GM23338 (cell line): ENCODE data around the gene MEGF9. TPM values are rescaled to one million over a fixed set of nuclear protein-coding genes. Genes with fewer than 3 reads are reported as not detected.

Source experiments
- ATAC-seq: fragments of 200-7000 bp; cut with Tn5 transposase; 3 replicates; pipeline ENCODE4 v1.9.1; 2020
- DNase-seq: peaks from one replicate; pipeline ENCODE4 v3.0.0-alpha.2; 2015; ENCODE audit warnings: low spot score
- H2AFZ ChIP-seq: fragments of 200-600 bp; sonication (generic); 2 replicates; pipeline ENCODE4 v1.8.0; 2016; ENCODE audit warnings: antibody characterized with exemption, mild to moderate bottlenecking, moderate library complexity
- H3F3A ChIP-seq: fragments of 200-600 bp; sonication (generic); replicated peaks from 2 replicates; pipeline ENCODE4 v1.8.0; 2017; ENCODE audit warnings: antibody characterized with exemption, mixed run types, low read depth
- H3K27ac ChIP-seq: fragments of 200-600 bp; sonication (generic); 2 replicates; pipeline ENCODE4 v1.6.1; 2016; ENCODE audit warnings: low read depth
- H3K27me3 ChIP-seq: fragments of 200-600 bp; sonication (generic); 2 replicates; pipeline ENCODE4 v1.8.0; 2016; ENCODE audit warnings: mild to moderate bottlenecking, mixed run types, moderate library complexity; ENCODE audit not compliant: insufficient read depth
- H3K36me3 ChIP-seq: fragments of 200-600 bp; sonication (generic); 2 replicates; pipeline ENCODE4 v1.8.0; 2016; ENCODE audit warnings: mild to moderate bottlenecking; ENCODE audit not compliant: insufficient read depth
- H3K4me1 ChIP-seq: fragments of 200-600 bp; sonication (generic); 2 replicates; pipeline ENCODE4 v1.8.0; 2016; ENCODE audit warnings: mild to moderate bottlenecking, moderate library complexity; ENCODE audit not compliant: insufficient read depth
- H3K4me2 ChIP-seq: fragments of 200-600 bp; sonication (generic); 2 replicates; pipeline ENCODE4 v1.7.1; 2017; ENCODE audit warnings: mixed run types
- H3K4me3 ChIP-seq: fragments of 200-600 bp; sonication (generic); 2 replicates; pipeline ENCODE4 v1.6.1; 2016; ENCODE audit warnings: mixed run types
- H3K79me2 ChIP-seq: fragments of 200-600 bp; sonication (generic); replicated peaks from 2 replicates; pipeline ENCODE4 v1.8.0; 2017; ENCODE audit warnings: mild to moderate bottlenecking; ENCODE audit not compliant: insufficient read depth
- H3K9me2 ChIP-seq: fragments of 200-600 bp; sonication (generic); 2 replicates; pipeline ENCODE4 v1.8.0; 2017; ENCODE audit not compliant: insufficient read depth
- H4K20me1 ChIP-seq: fragments of 200-600 bp; sonication (generic); replicated peaks from 2 replicates; pipeline ENCODE4 v1.8.0; 2017; ENCODE audit warnings: mild to moderate bottlenecking; ENCODE audit not compliant: insufficient read depth
- H3K27ac Mint-ChIP-seq: 2 replicates; pipeline ENCODE4 v1.8.0; 2020; ENCODE audit warnings: inconsistent platforms, mild to moderate bottlenecking, moderate library complexity, mixed read lengths
- H3K27me3 Mint-ChIP-seq: 3 replicates; pipeline ENCODE4 v1.8.0; 2022; ENCODE audit warnings: low read depth, mild to moderate bottlenecking, moderate library complexity, mixed read lengths, inconsistent platforms; ENCODE audit not compliant: insufficient read depth, poor library complexity
- H3K36me3 Mint-ChIP-seq: 3 replicates; pipeline ENCODE4 v1.8.0; 2021; ENCODE audit warnings: low read depth, mild to moderate bottlenecking, inconsistent platforms, moderate library complexity, mixed read lengths
- H3K4me1 Mint-ChIP-seq: 3 replicates; pipeline ENCODE4 v1.8.0; 2020; ENCODE audit warnings: mild to moderate bottlenecking, inconsistent platforms, mixed read lengths
- H3K4me3 Mint-ChIP-seq: 3 replicates; pipeline ENCODE4 v1.8.0; 2021; ENCODE audit warnings: moderate library complexity, mild to moderate bottlenecking, inconsistent platforms, mixed read lengths
- H3K9me3 Mint-ChIP-seq: 3 replicates; pipeline ENCODE4 v1.8.0; 2020; ENCODE audit warnings: moderate library complexity, mild to moderate bottlenecking, inconsistent platforms, mixed read lengths
- CREB1 ChIP-seq: fragments of 250-450 bp; sonication (Bioruptor Pico); IDR thresholded peaks from 2 replicates; pipeline ENCODE4 v1.5.0; 2020; ENCODE audit warnings: low read depth, mild to moderate bottlenecking, moderate library complexity
- EZH2 ChIP-seq: fragments of 200-600 bp; sonication (generic); IDR thresholded peaks from one replicate; pipeline ENCODE4 v1.8.0; 2017; ENCODE audit warnings: antibody characterized with exemption, mild to moderate bottlenecking, low read depth; ENCODE audit not compliant: unreplicated experiment
- EZH2phosphoT487 ChIP-seq: fragments of 200-600 bp; sonication (generic); IDR thresholded peaks from one replicate; pipeline ENCODE4 v1.8.1; 2018; ENCODE audit warnings: antibody characterized with exemption; ENCODE audit not compliant: unreplicated experiment
- JUNB ChIP-seq: IDR thresholded peaks from one replicate; pipeline ENCODE4 v1.6.1; 2016; ENCODE audit warnings: antibody characterized with exemption; ENCODE audit not compliant: unreplicated experiment
- NANOG ChIP-seq: IDR thresholded peaks from 2 replicates; pipeline ENCODE4 v1.6.1; 2016; ENCODE audit warnings: antibody characterized with exemption, borderline replicate concordance
- POLR2AphosphoS5 ChIP-seq: IDR thresholded peaks from 2 replicates; pipeline ENCODE4 v1.6.1; 2016; ENCODE audit warnings: antibody characterized with exemption, low read depth
- STAT1 ChIP-seq: IDR thresholded peaks from one replicate; pipeline ENCODE4 v1.6.1; 2016; ENCODE audit warnings: antibody characterized with exemption; ENCODE audit not compliant: unreplicated experiment
- ZNF114 ChIP-seq: fragments of 250-450 bp; sonication (Bioruptor Pico); IDR thresholded peaks from 2 replicates; pipeline ENCODE4 v1.5.0; 2020; ENCODE audit warnings: mild to moderate bottlenecking, moderate library complexity
- ZNF331 ChIP-seq: fragments of 250-450 bp; sonication (Bioruptor Pico); IDR thresholded peaks from 2 replicates; pipeline ENCODE4 v1.5.0; 2020; ENCODE audit warnings: low read depth, mild to moderate bottlenecking, moderate library complexity
- polyA plus RNA-seq: library from polyadenylated mRNA; unstranded; fragments of >200 nt; fragmentation: Nextera tagmentation; extraction: Ambion mirVana; gene quantifications from 2 replicates; pipeline ENCODE4 v1.2.1, GENCODE V29; 2016
- total RNA-seq: library from RNA; depleted of rRNA; stranded (reverse); fragments of >200 nt; shearing (Covaris generic); gene quantifications from 2 replicates; pipeline ENCODE4 v1.2.3, GENCODE V29; 2014
- TF ChIP-seq, protein P1 (sequence below): fragments of 250-450 bp; sonication (Bioruptor Pico); IDR thresholded peaks from 2 replicates; pipeline ENCODE4 v1.5.0; 2020; ENCODE audit warnings: mild to moderate bottlenecking, moderate library complexity
- TF ChIP-seq, protein P2 (sequence below): IDR thresholded peaks from 2 replicates; pipeline ENCODE4 v1.6.1; 2016; ENCODE audit warnings: antibody characterized with exemption
- TF ChIP-seq, protein P3 (sequence below), 2 experiments: fragments of 200-600 bp in 1 of 2; sonication (generic) in 1 of 2; conservative IDR thresholded peaks; 2 replicates each; pipeline versions ENCODE4 v1.5.1 to v1.6.1; 2016 to 2017; ENCODE audit warnings: antibody characterized with exemption in 2 of 2, low read depth in 2 of 2, mild to moderate bottlenecking in 2 of 2, moderate library complexity in 1 of 2
- TF ChIP-seq, protein P4 (sequence below): IDR thresholded peaks from one replicate; pipeline ENCODE4 v1.6.1; 2018; ENCODE audit warnings: antibody characterized with exemption; ENCODE audit not compliant: unreplicated experiment

MEGF9 gene
- total and polyA plus RNA-seq, 2 experiments from 2014 or later, result 0.87 to 1.6 TPM

DNA sequence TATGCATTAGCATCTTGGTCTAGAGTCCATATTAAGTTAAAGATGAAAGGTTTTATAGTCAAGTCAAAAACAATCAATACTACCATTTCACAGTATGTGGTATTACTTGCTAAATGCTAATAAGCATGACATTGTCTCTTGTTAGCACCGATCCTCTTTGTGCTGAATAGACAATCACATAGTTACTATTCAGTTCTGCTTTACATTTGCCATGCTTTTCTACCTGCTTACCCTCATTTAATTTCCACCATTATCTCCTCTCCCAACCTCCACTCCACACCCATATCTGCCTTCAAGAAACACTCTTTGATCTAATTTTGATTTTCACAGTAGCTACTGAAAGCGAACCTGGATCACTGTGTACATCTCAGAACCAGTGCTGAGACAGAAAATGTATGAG lies 16.8 kb downstream of the MEGF9 start:
- no peak for DNase-seq
- Histone ChIP-seq H3K9me2 (no peaks in the 10 kb centered on the region), H4K20me1 (peaks cover 30% of the 10 kb centered on the region), H3K79me2 (no peaks in the 10 kb centered on the region), H3K36me3 (no peaks in the 10 kb centered on the region), H3F3A (no peaks in the 10 kb centered on the region), H3K4me3 (no peak overlapping the region), H3K4me1 (no peaks in the 10 kb centered on the region), H3K4me2 (no peak overlapping the region), H2AFZ (no peak overlapping the region), H3K27ac (no peak overlapping the region), H3K27me3 (peaks cover 79% of the 10 kb centered on the region)
- Mint-ChIP-seq H3K4me1 (peaks cover 7% of the 10 kb centered on the region; the same call in 2 of the 3 replicates), H3K9me3 (no peaks in the 10 kb centered on the region), H3K36me3 (no peaks in the 10 kb centered on the region), H3K27ac (no peak overlapping the region), H3K4me3 (no peak overlapping the region), H3K27me3 (peaks cover 12% of the 10 kb centered on the region)
- ATAC-seq, result no peak
- TF ChIP-seq ZNF331 (CRISPR knock-in tag) (no peak), NANOG (no peak), STAT1 (no peak), ZNF114 (no peak), CREB1 (CRISPR knock-in tag) (no peak), EZH2phosphoT487 (no peak), EZH2 (no peak), JUNB (no peak), POLR2AphosphoS5 (no peak)
- TF ChIP-seq, protein P1, sequence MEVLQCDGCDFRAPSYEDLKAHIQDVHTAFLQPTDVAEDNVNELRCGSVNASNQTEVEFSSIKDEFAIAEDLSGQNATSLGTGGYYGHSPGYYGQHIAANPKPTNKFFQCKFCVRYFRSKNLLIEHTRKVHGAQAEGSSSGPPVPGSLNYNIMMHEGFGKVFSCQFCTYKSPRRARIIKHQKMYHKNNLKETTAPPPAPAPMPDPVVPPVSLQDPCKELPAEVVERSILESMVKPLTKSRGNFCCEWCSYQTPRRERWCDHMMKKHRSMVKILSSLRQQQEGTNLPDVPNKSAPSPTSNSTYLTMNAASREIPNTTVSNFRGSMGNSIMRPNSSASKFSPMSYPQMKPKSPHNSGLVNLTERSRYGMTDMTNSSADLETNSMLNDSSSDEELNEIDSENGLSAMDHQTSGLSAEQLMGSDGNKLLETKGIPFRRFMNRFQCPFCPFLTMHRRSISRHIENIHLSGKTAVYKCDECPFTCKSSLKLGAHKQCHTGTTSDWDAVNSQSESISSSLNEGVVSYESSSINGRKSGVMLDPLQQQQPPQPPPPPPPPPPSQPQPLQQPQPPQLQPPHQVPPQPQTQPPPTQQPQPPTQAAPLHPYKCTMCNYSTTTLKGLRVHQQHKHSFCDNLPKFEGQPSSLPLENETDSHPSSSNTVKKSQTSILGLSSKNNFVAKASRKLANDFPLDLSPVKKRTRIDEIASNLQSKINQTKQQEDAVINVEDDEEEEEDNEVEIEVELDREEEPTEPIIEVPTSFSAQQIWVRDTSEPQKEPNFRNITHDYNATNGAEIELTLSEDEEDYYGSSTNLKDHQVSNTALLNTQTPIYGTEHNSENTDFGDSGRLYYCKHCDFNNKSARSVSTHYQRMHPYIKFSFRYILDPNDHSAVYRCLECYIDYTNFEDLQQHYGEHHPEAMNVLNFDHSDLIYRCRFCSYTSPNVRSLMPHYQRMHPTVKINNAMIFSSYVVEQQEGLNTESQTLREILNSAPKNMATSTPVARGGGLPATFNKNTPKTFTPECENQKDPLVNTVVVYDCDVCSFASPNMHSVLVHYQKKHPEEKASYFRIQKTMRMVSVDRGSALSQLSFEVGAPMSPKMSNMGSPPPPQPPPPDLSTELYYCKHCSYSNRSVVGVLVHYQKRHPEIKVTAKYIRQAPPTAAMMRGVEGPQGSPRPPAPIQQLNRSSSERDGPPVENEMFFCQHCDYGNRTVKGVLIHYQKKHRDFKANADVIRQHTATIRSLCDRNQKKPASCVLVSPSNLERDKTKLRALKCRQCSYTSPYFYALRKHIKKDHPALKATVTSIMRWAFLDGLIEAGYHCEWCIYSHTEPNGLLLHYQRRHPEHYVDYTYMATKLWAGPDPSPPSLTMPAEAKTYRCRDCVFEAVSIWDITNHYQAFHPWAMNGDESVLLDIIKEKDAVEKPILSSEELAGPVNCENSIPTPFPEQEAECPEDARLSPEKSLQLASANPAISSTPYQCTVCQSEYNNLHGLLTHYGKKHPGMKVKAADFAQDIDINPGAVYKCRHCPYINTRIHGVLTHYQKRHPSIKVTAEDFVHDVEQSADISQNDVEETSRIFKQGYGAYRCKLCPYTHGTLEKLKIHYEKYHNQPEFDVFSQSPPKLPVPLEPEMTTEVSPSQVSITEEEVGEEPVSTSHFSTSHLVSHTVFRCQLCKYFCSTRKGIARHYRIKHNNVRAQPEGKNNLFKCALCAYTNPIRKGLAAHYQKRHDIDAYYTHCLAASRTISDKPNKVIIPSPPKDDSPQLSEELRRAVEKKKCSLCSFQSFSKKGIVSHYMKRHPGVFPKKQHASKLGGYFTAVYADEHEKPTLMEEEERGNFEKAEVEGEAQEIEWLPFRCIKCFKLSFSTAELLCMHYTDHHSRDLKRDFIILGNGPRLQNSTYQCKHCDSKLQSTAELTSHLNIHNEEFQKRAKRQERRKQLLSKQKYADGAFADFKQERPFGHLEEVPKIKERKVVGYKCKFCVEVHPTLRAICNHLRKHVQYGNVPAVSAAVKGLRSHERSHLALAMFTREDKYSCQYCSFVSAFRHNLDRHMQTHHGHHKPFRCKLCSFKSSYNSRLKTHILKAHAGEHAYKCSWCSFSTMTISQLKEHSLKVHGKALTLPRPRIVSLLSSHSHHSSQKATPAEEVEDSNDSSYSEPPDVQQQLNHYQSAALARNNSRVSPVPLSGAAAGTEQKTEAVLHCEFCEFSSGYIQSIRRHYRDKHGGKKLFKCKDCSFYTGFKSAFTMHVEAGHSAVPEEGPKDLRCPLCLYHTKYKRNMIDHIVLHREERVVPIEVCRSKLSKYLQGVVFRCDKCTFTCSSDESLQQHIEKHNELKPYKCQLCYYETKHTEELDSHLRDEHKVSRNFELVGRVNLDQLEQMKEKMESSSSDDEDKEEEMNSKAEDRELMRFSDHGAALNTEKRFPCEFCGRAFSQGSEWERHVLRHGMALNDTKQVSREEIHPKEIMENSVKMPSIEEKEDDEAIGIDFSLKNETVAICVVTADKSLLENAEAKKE, result no peak
- TF ChIP-seq, protein P2, sequence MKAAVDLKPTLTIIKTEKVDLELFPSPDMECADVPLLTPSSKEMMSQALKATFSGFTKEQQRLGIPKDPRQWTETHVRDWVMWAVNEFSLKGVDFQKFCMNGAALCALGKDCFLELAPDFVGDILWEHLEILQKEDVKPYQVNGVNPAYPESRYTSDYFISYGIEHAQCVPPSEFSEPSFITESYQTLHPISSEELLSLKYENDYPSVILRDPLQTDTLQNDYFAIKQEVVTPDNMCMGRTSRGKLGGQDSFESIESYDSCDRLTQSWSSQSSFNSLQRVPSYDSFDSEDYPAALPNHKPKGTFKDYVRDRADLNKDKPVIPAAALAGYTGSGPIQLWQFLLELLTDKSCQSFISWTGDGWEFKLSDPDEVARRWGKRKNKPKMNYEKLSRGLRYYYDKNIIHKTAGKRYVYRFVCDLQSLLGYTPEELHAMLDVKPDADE, result no peak
- TF ChIP-seq, protein P3, sequence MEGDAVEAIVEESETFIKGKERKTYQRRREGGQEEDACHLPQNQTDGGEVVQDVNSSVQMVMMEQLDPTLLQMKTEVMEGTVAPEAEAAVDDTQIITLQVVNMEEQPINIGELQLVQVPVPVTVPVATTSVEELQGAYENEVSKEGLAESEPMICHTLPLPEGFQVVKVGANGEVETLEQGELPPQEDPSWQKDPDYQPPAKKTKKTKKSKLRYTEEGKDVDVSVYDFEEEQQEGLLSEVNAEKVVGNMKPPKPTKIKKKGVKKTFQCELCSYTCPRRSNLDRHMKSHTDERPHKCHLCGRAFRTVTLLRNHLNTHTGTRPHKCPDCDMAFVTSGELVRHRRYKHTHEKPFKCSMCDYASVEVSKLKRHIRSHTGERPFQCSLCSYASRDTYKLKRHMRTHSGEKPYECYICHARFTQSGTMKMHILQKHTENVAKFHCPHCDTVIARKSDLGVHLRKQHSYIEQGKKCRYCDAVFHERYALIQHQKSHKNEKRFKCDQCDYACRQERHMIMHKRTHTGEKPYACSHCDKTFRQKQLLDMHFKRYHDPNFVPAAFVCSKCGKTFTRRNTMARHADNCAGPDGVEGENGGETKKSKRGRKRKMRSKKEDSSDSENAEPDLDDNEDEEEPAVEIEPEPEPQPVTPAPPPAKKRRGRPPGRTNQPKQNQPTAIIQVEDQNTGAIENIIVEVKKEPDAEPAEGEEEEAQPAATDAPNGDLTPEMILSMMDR (conservative IDR thresholded peaks at IDR 0.05; ENCODE audit: low read depth in 2 of 2), result no peak
- TF ChIP-seq, protein P4, sequence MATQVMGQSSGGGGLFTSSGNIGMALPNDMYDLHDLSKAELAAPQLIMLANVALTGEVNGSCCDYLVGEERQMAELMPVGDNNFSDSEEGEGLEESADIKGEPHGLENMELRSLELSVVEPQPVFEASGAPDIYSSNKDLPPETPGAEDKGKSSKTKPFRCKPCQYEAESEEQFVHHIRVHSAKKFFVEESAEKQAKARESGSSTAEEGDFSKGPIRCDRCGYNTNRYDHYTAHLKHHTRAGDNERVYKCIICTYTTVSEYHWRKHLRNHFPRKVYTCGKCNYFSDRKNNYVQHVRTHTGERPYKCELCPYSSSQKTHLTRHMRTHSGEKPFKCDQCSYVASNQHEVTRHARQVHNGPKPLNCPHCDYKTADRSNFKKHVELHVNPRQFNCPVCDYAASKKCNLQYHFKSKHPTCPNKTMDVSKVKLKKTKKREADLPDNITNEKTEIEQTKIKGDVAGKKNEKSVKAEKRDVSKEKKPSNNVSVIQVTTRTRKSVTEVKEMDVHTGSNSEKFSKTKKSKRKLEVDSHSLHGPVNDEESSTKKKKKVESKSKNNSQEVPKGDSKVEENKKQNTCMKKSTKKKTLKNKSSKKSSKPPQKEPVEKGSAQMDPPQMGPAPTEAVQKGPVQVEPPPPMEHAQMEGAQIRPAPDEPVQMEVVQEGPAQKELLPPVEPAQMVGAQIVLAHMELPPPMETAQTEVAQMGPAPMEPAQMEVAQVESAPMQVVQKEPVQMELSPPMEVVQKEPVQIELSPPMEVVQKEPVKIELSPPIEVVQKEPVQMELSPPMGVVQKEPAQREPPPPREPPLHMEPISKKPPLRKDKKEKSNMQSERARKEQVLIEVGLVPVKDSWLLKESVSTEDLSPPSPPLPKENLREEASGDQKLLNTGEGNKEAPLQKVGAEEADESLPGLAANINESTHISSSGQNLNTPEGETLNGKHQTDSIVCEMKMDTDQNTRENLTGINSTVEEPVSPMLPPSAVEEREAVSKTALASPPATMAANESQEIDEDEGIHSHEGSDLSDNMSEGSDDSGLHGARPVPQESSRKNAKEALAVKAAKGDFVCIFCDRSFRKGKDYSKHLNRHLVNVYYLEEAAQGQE, result no peak
